GDM1 (cell line): Measurements from ENCODE around the gene P2RX2.

Source experiments
- DNase-seq: peaks from one replicate; lab custom pipeline; 2025; lab: John Stamatoyannopoulos, UW

The P2RX2 gene

GRCh38 chr12:132620113-132620898 is 1.7 kb downstream of the P2RX2 start:
- no peak for DNase-seq

- DNase-seq = no peak
These were observed 2.5 kb downstream of the P2RX2 start for GRCh38 chr12:132620899-132621656.

GRCh38 chr12:132621657-132622435 is 3.3 kb downstream of the P2RX2 start:
- no peak for DNase-seq

GRCh38 chr12:132622437-132623071 is 4.0 kb downstream of the P2RX2 start:
- no peak for DNase-seq

GRCh38 chr12:132623072-132623869 is 4.7 kb downstream of the P2RX2 start:
- DNase-seq = no peak

- DNase-seq = no peak
These were observed 5.7 kb downstream of the P2RX2 start for GRCh38 chr12:132624186-132624855.

- DNase-seq = no peak
These were observed 6.5 kb downstream of the P2RX2 start for GRCh38 chr12:132624910-132625630.

- no peak for DNase-seq
These were observed 7.3 kb downstream of the P2RX2 start for GRCh38 chr12:132625731-132626430.

- no peak for DNase-seq
These were observed 10.8 kb downstream of the P2RX2 start for GRCh38 chr12:132629330-132629729.

GRCh38 chr12:132630672-132631071 is 12.1 kb downstream of the P2RX2 start:
- no peak for DNase-seq

- DNase-seq = no peak
These were observed 13.1 kb downstream of the P2RX2 start for GRCh38 chr12:132631666-132632065.

GRCh38 chr12:132632521-132633228 is 14.1 kb downstream of the P2RX2 start:
- no peak for DNase-seq

GRCh38 chr12:132633398-132633797 is 14.8 kb downstream of the P2RX2 start:
- no peak for DNase-seq

GRCh38 chr12:132633901-132634300 is 15.3 kb downstream of the P2RX2 start:
- no peak for DNase-seq

- DNase-seq = no peak
These were observed 15.9 kb downstream of the P2RX2 start for GRCh38 chr12:132634411-132634990.

- DNase-seq = no peak
These were observed 16.7 kb downstream of the P2RX2 start for GRCh38 chr12:132635076-132635955.

GRCh38 chr12:132637811-132638210 is 19.2 kb downstream of the P2RX2 start:
- DNase-seq = no peak
